Activated T-helper 2 cell treated with anti-CD3 and anti-CD28 coated beads, Interferon-gamma antibody, Interleukin-2, Interleukin-4, amounts not matched to agents 10 μg/mL and 5 μg/mL and 100 μg/mL, durations not matched to agents 14 hours and 24 hours and 36 hours (primary cell): ENCODE measurements around the gene IPPK. TPM values are rescaled to one million over a fixed set of nuclear protein-coding genes. Genes with fewer than 3 reads are reported as not detected.

Source experiments
- DNase-seq: peaks from one replicate; pipeline ENCODE4 v3.0.0; 2021; ENCODE audit warnings: low spot score
- H3K27ac Mint-ChIP-seq: one replicate; pipeline ENCODE4 v1.8.0; 2021; ENCODE audit warnings: mixed read lengths
- H3K27me3 Mint-ChIP-seq: one replicate; pipeline ENCODE4 v1.8.0; 2021; ENCODE audit warnings: low read depth, mixed read lengths
- H3K36me3 Mint-ChIP-seq: one replicate; pipeline ENCODE4 v1.8.0; 2021; ENCODE audit warnings: low read depth, mixed read lengths
- H3K4me1 Mint-ChIP-seq: one replicate; pipeline ENCODE4 v1.8.0; 2021; ENCODE audit warnings: low read depth, mixed read lengths
- H3K4me3 Mint-ChIP-seq: one replicate; pipeline ENCODE4 v1.8.0; 2021; ENCODE audit warnings: low read depth, mild to moderate bottlenecking, moderate library complexity, mixed read lengths
- H3K9me3 Mint-ChIP-seq: one replicate; pipeline ENCODE4 v1.8.0; 2021; ENCODE audit warnings: mixed read lengths
- intact Hi-C: fragments of 100-400 bp; cut with micrococcal nuclease; formaldehyde crosslinking; loops from one replicate; pipeline ENCODE4 v1.15.1; 2023
- total RNA-seq: library from RNA; stranded (reverse); gene quantifications from 2 replicates; pipeline ENCODE4 v1.2.3, GENCODE V29; 2022

IPPK gene
- total RNA-seq, 1 donor from 2014 or later, result 14.8 TPM

- Mint-ChIP-seq H3K27ac (no peak overlapping the region), H3K9me3 (no peaks in the 10 kb centered on the region), H3K4me3 (no peak overlapping the region), H3K27me3 (no peaks in the 10 kb centered on the region), H3K36me3 (peaks cover 65% of the 10 kb centered on the region), H3K4me1 (peaks cover 10% of the 10 kb centered on the region)
- DNase-seq, result no peak
- intact Hi-C loops, result no loop called here
Observed at GRCh38 chr9:92649007-92649406, 20.9 kb downstream of the IPPK start.

- no peaks in the 10 kb centered on the region for H3K27me3 Mint-ChIP-seq
- H3K36me3 Mint-ChIP-seq, result peaks cover 69% of the 10 kb centered on the region
- no peak overlapping the region for H3K27ac Mint-ChIP-seq
- H3K9me3 Mint-ChIP-seq, result no peaks in the 10 kb centered on the region
- intact Hi-C loops, result no loop called here
- H3K4me3 Mint-ChIP-seq, result no peak overlapping the region
- no peak for DNase-seq
- peaks cover 10% of the 10 kb centered on the region for H3K4me1 Mint-ChIP-seq
Observed at GRCh38 chr9:92648474-92648971, 21.4 kb downstream of the IPPK start.

GRCh38 chr9:92647671-92648473 is 22.1 kb downstream of the IPPK start:
- no peak for DNase-seq
- H3K27me3 Mint-ChIP-seq, result no peaks in the 10 kb centered on the region
- no peaks in the 10 kb centered on the region for H3K9me3 Mint-ChIP-seq
- intact Hi-C loops, result no loop called here
- H3K4me1 Mint-ChIP-seq, result peaks cover 10% of the 10 kb centered on the region
- H3K27ac Mint-ChIP-seq, result no peak overlapping the region
- H3K4me3 Mint-ChIP-seq, result no peak overlapping the region
- peaks cover 74% of the 10 kb centered on the region for H3K36me3 Mint-ChIP-seq

GRCh38 chr9:92645041-92645440 is 24.9 kb downstream of the IPPK start:
- Mint-ChIP-seq H3K27ac (peak overlapping the region; percentile 13), H3K9me3 (no peaks in the 10 kb centered on the region), H3K4me1 (peaks cover 10% of the 10 kb centered on the region), H3K4me3 (no peak overlapping the region), H3K36me3 (peaks cover 82% of the 10 kb centered on the region), H3K27me3 (no peaks in the 10 kb centered on the region)
- no peak for DNase-seq
- intact Hi-C loops, result no loop called here

- intact Hi-C loops, result no loop called here
- no peaks in the 10 kb centered on the region for H3K9me3 Mint-ChIP-seq
- H3K4me1 Mint-ChIP-seq, result peaks cover 10% of the 10 kb centered on the region
- peaks cover 81% of the 10 kb centered on the region for H3K36me3 Mint-ChIP-seq
- no peaks in the 10 kb centered on the region for H3K27me3 Mint-ChIP-seq
- no peak overlapping the region for H3K4me3 Mint-ChIP-seq
- no peak overlapping the region for H3K27ac Mint-ChIP-seq
- DNase-seq, result no peak
Observed at GRCh38 chr9:92644278-92644677, 25.7 kb downstream of the IPPK start.

GRCh38 chr9:92642564-92642963 is 27.4 kb downstream of the IPPK start:
- Mint-ChIP-seq H3K4me1 (peaks cover 10% of the 10 kb centered on the region), H3K27ac (no peak overlapping the region), H3K36me3 (peaks cover 75% of the 10 kb centered on the region), H3K9me3 (no peaks in the 10 kb centered on the region), H3K27me3 (no peaks in the 10 kb centered on the region), H3K4me3 (no peak overlapping the region)
- intact Hi-C loops, result no loop called here
- no peak for DNase-seq

- Mint-ChIP-seq H3K36me3 (peaks cover 75% of the 10 kb centered on the region), H3K27ac (no peak overlapping the region)
Observed at GRCh38 chr9:92642041-92642451, 27.9 kb downstream of the IPPK start.

GRCh38 chr9:92641092-92641809 is 28.7 kb downstream of the IPPK start:
- H3K9me3 Mint-ChIP-seq, result no peaks in the 10 kb centered on the region
- H3K27ac Mint-ChIP-seq, result no peak overlapping the region
- H3K36me3 Mint-ChIP-seq, result peaks cover 75% of the 10 kb centered on the region
- peaks cover 2% of the 10 kb centered on the region for H3K4me1 Mint-ChIP-seq
- intact Hi-C loops, result no loop called here
- no peaks in the 10 kb centered on the region for H3K27me3 Mint-ChIP-seq
- no peak overlapping the region for H3K4me3 Mint-ChIP-seq
- no peak for DNase-seq

More at GRCh38 chr9:92642041-92642451, 27.9 kb downstream of the IPPK start:
- no peaks in the 10 kb centered on the region for H3K9me3 Mint-ChIP-seq
- H3K4me1 Mint-ChIP-seq, result peaks cover 5% of the 10 kb centered on the region
- intact Hi-C loops, result no loop called here
- DNase-seq, result no peak
- no peak overlapping the region for H3K4me3 Mint-ChIP-seq
- no peaks in the 10 kb centered on the region for H3K27me3 Mint-ChIP-seq

GRCh38 chr9:92640398-92641091 is 29.4 kb downstream of the IPPK start:
- Mint-ChIP-seq H3K27me3 (no peaks in the 10 kb centered on the region), H3K4me3 (no peak overlapping the region), H3K27ac (no peak overlapping the region), H3K9me3 (no peaks in the 10 kb centered on the region), H3K4me1 (no peaks in the 10 kb centered on the region), H3K36me3 (peaks cover 75% of the 10 kb centered on the region)
- intact Hi-C loops, result no loop called here
- DNase-seq, result no peak

GRCh38 chr9:92639791-92640271 is 30.1 kb downstream of the IPPK start:
- intact Hi-C loops, result loop anchor here (10.0 kb wide), 1 partner anchor 125 kb away; no protein-coding TSS in a partner anchor
- no peaks in the 10 kb centered on the region for H3K4me1 Mint-ChIP-seq
- no peaks in the 10 kb centered on the region for H3K9me3 Mint-ChIP-seq
- no peaks in the 10 kb centered on the region for H3K27me3 Mint-ChIP-seq
- no peak overlapping the region for H3K27ac Mint-ChIP-seq
- peaks cover 74% of the 10 kb centered on the region for H3K36me3 Mint-ChIP-seq
- DNase-seq, result no peak
- no peak overlapping the region for H3K4me3 Mint-ChIP-seq

GRCh38 chr9:92639124-92639523 is 30.8 kb downstream of the IPPK start:
- H3K27ac Mint-ChIP-seq, result no peak overlapping the region
- peaks cover 74% of the 10 kb centered on the region for H3K36me3 Mint-ChIP-seq
- intact Hi-C loops, result loop anchor here (10.0 kb wide), 1 partner anchor 124 kb away; no protein-coding TSS in a partner anchor

GRCh38 chr9:92638621-92639101 is 31.3 kb downstream of the IPPK start:
- DNase-seq, result no peak
- intact Hi-C loops, result loop anchor here (10.0 kb wide), 1 partner anchor 124 kb away; no protein-coding TSS in a partner anchor
- Mint-ChIP-seq H3K36me3 (peaks cover 75% of the 10 kb centered on the region), H3K9me3 (no peaks in the 10 kb centered on the region), H3K4me3 (no peak overlapping the region), H3K4me1 (peaks cover 5% of the 10 kb centered on the region), H3K27ac (no peak overlapping the region), H3K27me3 (no peaks in the 10 kb centered on the region)

More at GRCh38 chr9:92639124-92639523, 30.8 kb downstream of the IPPK start:
- Mint-ChIP-seq H3K9me3 (no peaks in the 10 kb centered on the region), H3K4me1 (peaks cover 5% of the 10 kb centered on the region), H3K27me3 (no peaks in the 10 kb centered on the region), H3K4me3 (no peak overlapping the region)
- no peak for DNase-seq
